ENCODE results near the gene AUNIP.

DNA sequence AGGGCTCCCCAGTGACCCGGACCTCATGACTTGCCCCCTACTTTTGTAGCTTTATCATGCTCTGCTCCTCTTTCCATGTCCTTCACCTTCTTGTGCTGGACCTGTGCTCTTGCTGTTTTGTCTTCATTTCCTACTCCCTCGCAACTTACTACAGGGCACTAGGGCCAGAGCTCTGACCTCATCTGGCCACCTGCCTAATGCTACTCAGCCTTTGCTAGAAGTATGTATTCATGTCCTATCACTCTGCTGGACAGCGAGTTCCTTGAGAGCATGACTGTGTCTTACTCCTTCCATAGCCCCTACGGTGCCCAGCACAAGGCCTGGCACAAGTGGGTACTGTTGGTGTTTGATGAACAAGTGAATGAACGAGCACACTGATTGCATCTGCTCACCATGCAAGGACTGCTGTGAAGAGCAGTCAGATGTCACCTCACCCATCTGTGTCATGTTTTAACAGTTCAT, 37.6 kb downstream of the AUNIP start:
- TF ChIP-seq POLR2A (IDR thresholded peaks at IDR 0.05) (no peak), EP300 (IDR thresholded peaks at IDR 0.05) (no peak)
- TF ChIP-seq, protein P1, sequence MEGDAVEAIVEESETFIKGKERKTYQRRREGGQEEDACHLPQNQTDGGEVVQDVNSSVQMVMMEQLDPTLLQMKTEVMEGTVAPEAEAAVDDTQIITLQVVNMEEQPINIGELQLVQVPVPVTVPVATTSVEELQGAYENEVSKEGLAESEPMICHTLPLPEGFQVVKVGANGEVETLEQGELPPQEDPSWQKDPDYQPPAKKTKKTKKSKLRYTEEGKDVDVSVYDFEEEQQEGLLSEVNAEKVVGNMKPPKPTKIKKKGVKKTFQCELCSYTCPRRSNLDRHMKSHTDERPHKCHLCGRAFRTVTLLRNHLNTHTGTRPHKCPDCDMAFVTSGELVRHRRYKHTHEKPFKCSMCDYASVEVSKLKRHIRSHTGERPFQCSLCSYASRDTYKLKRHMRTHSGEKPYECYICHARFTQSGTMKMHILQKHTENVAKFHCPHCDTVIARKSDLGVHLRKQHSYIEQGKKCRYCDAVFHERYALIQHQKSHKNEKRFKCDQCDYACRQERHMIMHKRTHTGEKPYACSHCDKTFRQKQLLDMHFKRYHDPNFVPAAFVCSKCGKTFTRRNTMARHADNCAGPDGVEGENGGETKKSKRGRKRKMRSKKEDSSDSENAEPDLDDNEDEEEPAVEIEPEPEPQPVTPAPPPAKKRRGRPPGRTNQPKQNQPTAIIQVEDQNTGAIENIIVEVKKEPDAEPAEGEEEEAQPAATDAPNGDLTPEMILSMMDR (IDR thresholded peaks at IDR 0.05), result no peak

All from upper lobe of left lung (tissue), 4 donors.